Measurements from ENCODE around the gene MAOB.

- TF ChIP-seq CTCF (IDR thresholded peaks at IDR 0.05) = no peak
- no peak for TF ChIP-seq EP300 (IDR thresholded peaks at IDR 0.05)
Measured at GRCh38 chrX:43741843-43742573, 140.2 kb downstream of the MAOB start.

Data from upper lobe of left lung (tissue), 4 donors.